ENCODE data around the gene EPB42.
"Not testable (repeated sequence)": the region's sequence is repeated elsewhere in the genome, so short reads cannot be mapped to it uniquely, and the experiment has no call there.

- TF ChIP-seq, protein P1, sequence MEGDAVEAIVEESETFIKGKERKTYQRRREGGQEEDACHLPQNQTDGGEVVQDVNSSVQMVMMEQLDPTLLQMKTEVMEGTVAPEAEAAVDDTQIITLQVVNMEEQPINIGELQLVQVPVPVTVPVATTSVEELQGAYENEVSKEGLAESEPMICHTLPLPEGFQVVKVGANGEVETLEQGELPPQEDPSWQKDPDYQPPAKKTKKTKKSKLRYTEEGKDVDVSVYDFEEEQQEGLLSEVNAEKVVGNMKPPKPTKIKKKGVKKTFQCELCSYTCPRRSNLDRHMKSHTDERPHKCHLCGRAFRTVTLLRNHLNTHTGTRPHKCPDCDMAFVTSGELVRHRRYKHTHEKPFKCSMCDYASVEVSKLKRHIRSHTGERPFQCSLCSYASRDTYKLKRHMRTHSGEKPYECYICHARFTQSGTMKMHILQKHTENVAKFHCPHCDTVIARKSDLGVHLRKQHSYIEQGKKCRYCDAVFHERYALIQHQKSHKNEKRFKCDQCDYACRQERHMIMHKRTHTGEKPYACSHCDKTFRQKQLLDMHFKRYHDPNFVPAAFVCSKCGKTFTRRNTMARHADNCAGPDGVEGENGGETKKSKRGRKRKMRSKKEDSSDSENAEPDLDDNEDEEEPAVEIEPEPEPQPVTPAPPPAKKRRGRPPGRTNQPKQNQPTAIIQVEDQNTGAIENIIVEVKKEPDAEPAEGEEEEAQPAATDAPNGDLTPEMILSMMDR (IDR thresholded peaks at IDR 0.05; ENCODE audit: low read depth, low read length): not testable (repeated sequence)
- TF ChIP-seq POLR2A (IDR thresholded peaks at IDR 0.05; ENCODE audit: extremely low read depth, insufficient read length); MYC (IDR thresholded peaks at IDR 0.05; ENCODE audit: low read depth, low read length): not testable (repeated sequence)
Observed at GRCh38 chr15:43197773-43198172, 23.0 kb downstream of the EPB42 start.
